ENCODE results near the gene JARID2. TPM values are rescaled to one million over a fixed set of nuclear protein-coding genes. Genes with fewer than 3 reads are reported as not detected.

Gene JARID2
- total RNA-seq, 1 experiment from 2014 or later: 180 TPM

DNA sequence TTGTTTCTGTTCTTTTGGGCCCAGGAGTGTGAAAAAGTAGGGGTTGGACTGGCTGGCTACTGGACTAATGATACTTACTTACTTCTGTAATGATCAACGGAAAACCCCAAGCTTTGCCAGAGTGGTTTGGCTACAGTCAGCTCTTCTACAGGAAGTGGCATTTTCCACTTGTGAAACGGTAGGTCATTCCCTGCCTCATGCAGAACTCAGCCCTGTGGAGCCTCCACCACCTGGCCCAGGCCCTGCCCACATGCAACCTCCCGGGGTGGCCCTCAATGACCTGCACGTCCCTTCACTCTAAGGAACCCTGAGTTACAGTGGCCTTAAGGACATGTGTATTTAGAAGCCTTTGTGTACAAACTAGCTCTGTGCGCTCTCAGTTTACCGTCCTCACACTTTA lies 276.6 kb downstream of the JARID2 start:
- H3K9me3 Mint-ChIP-seq: peaks cover 30% of the 10 kb centered on the region
- no peak overlapping the region for H3K4me3 Mint-ChIP-seq
- peak overlapping the region; percentile 75 for H3K27ac Mint-ChIP-seq
- no peak for DNase-seq (ENCODE audit: low spot score)
- ChIA-PET CTCF (interaction anchor here (2.0 kb wide), 1 partner anchor 101 kb away, joined by 5 read pairs; no protein-coding TSS in a partner anchor), POLR2A (no interaction called here)
- ATAC-seq: peak; percentile 8
- H3K36me3 Mint-ChIP-seq: peaks cover 91% of the 10 kb centered on the region
- H3K27me3 Mint-ChIP-seq (ENCODE audit: low read depth): no peaks in the 10 kb centered on the region; the same call in 1 of the 2 replicates
- peaks cover 36% of the 10 kb centered on the region for H3K4me1 Mint-ChIP-seq
- TF ChIP-seq JAZF1 (CRISPR knock-in tag; IDR thresholded peaks at IDR 0.05) (0 out of 2 replicates have a peak, but pooled peaks have one; percentile 11), TCF7 (CRISPR knock-in tag; IDR thresholded peaks at IDR 0.05; ENCODE audit: low read depth) (no peak), JUN (CRISPR knock-in tag; IDR thresholded peaks at IDR 0.05) (no peak), ZNF671 (CRISPR knock-in tag; IDR thresholded peaks at IDR 0.05) (no peak), ZNF263 (CRISPR knock-in tag; IDR thresholded peaks at IDR 0.05; ENCODE audit: low read depth) (no peak), TEAD1 (CRISPR knock-in tag; IDR thresholded peaks at IDR 0.05) (no peak), RORB (CRISPR knock-in tag; IDR thresholded peaks at IDR 0.05) (no peak), ZNF232 (CRISPR knock-in tag; IDR thresholded peaks at IDR 0.05) (no peak), ETV6 (CRISPR knock-in tag; IDR thresholded peaks at IDR 0.05) (no peak), ZNF219 (CRISPR knock-in tag; IDR thresholded peaks at IDR 0.05; ENCODE audit: borderline replicate concordance) (no peak), EMX1 (CRISPR knock-in tag; IDR thresholded peaks at IDR 0.05) (no peak), GRHL2 (CRISPR knock-in tag; IDR thresholded peaks at IDR 0.05; ENCODE audit: insufficient replicate concordance, severe bottlenecking) (no peak)
- TF ChIP-seq, protein P1, sequence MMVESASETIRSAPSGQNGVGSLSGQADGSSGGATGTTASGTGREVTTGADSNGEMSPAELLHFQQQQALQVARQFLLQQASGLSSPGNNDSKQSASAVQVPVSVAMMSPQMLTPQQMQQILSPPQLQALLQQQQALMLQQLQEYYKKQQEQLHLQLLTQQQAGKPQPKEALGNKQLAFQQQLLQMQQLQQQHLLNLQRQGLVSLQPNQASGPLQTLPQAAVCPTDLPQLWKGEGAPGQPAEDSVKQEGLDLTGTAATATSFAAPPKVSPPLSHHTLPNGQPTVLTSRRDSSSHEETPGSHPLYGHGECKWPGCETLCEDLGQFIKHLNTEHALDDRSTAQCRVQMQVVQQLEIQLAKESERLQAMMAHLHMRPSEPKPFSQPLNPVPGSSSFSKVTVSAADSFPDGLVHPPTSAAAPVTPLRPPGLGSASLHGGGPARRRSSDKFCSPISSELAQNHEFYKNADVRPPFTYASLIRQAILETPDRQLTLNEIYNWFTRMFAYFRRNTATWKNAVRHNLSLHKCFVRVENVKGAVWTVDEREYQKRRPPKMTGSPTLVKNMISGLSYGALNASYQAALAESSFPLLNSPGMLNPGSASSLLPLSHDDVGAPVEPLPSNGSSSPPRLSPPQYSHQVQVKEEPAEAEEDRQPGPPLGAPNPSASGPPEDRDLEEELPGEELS (CRISPR knock-in tag; IDR thresholded peaks at IDR 0.05): no peak
- TF ChIP-seq, protein P2, sequence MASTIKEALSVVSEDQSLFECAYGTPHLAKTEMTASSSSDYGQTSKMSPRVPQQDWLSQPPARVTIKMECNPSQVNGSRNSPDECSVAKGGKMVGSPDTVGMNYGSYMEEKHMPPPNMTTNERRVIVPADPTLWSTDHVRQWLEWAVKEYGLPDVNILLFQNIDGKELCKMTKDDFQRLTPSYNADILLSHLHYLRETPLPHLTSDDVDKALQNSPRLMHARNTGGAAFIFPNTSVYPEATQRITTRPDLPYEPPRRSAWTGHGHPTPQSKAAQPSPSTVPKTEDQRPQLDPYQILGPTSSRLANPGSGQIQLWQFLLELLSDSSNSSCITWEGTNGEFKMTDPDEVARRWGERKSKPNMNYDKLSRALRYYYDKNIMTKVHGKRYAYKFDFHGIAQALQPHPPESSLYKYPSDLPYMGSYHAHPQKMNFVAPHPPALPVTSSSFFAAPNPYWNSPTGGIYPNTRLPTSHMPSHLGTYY (CRISPR knock-in tag; IDR thresholded peaks at IDR 0.05): no peak
- TF ChIP-seq, protein P3, sequence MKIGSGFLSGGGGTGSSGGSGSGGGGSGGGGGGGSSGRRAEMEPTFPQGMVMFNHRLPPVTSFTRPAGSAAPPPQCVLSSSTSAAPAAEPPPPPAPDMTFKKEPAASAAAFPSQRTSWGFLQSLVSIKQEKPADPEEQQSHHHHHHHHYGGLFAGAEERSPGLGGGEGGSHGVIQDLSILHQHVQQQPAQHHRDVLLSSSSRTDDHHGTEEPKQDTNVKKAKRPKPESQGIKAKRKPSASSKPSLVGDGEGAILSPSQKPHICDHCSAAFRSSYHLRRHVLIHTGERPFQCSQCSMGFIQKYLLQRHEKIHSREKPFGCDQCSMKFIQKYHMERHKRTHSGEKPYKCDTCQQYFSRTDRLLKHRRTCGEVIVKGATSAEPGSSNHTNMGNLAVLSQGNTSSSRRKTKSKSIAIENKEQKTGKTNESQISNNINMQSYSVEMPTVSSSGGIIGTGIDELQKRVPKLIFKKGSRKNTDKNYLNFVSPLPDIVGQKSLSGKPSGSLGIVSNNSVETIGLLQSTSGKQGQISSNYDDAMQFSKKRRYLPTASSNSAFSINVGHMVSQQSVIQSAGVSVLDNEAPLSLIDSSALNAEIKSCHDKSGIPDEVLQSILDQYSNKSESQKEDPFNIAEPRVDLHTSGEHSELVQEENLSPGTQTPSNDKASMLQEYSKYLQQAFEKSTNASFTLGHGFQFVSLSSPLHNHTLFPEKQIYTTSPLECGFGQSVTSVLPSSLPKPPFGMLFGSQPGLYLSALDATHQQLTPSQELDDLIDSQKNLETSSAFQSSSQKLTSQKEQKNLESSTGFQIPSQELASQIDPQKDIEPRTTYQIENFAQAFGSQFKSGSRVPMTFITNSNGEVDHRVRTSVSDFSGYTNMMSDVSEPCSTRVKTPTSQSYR (CRISPR knock-in tag; IDR thresholded peaks at IDR 0.05): no peak
- TF ChIP-seq, protein P4, sequence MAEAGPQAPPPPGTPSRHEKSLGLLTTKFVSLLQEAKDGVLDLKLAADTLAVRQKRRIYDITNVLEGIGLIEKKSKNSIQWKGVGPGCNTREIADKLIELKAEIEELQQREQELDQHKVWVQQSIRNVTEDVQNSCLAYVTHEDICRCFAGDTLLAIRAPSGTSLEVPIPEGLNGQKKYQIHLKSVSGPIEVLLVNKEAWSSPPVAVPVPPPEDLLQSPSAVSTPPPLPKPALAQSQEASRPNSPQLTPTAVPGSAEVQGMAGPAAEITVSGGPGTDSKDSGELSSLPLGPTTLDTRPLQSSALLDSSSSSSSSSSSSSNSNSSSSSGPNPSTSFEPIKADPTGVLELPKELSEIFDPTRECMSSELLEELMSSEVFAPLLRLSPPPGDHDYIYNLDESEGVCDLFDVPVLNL (CRISPR knock-in tag; IDR thresholded peaks at IDR 0.05; ENCODE audit: borderline replicate concordance, low read depth): no peak
- TF ChIP-seq, protein P5, sequence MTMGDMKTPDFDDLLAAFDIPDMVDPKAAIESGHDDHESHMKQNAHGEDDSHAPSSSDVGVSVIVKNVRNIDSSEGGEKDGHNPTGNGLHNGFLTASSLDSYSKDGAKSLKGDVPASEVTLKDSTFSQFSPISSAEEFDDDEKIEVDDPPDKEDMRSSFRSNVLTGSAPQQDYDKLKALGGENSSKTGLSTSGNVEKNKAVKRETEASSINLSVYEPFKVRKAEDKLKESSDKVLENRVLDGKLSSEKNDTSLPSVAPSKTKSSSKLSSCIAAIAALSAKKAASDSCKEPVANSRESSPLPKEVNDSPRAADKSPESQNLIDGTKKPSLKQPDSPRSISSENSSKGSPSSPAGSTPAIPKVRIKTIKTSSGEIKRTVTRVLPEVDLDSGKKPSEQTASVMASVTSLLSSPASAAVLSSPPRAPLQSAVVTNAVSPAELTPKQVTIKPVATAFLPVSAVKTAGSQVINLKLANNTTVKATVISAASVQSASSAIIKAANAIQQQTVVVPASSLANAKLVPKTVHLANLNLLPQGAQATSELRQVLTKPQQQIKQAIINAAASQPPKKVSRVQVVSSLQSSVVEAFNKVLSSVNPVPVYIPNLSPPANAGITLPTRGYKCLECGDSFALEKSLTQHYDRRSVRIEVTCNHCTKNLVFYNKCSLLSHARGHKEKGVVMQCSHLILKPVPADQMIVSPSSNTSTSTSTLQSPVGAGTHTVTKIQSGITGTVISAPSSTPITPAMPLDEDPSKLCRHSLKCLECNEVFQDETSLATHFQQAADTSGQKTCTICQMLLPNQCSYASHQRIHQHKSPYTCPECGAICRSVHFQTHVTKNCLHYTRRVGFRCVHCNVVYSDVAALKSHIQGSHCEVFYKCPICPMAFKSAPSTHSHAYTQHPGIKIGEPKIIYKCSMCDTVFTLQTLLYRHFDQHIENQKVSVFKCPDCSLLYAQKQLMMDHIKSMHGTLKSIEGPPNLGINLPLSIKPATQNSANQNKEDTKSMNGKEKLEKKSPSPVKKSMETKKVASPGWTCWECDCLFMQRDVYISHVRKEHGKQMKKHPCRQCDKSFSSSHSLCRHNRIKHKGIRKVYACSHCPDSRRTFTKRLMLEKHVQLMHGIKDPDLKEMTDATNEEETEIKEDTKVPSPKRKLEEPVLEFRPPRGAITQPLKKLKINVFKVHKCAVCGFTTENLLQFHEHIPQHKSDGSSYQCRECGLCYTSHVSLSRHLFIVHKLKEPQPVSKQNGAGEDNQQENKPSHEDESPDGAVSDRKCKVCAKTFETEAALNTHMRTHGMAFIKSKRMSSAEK (CRISPR knock-in tag; IDR thresholded peaks at IDR 0.05; ENCODE audit: borderline replicate concordance): 0 out of 2 replicates have a peak, but pooled peaks have one; percentile 6
- TF ChIP-seq, protein P6, sequence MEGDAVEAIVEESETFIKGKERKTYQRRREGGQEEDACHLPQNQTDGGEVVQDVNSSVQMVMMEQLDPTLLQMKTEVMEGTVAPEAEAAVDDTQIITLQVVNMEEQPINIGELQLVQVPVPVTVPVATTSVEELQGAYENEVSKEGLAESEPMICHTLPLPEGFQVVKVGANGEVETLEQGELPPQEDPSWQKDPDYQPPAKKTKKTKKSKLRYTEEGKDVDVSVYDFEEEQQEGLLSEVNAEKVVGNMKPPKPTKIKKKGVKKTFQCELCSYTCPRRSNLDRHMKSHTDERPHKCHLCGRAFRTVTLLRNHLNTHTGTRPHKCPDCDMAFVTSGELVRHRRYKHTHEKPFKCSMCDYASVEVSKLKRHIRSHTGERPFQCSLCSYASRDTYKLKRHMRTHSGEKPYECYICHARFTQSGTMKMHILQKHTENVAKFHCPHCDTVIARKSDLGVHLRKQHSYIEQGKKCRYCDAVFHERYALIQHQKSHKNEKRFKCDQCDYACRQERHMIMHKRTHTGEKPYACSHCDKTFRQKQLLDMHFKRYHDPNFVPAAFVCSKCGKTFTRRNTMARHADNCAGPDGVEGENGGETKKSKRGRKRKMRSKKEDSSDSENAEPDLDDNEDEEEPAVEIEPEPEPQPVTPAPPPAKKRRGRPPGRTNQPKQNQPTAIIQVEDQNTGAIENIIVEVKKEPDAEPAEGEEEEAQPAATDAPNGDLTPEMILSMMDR (IDR thresholded peaks at IDR 0.05): no peak
- TF ChIP-seq, protein P7, sequence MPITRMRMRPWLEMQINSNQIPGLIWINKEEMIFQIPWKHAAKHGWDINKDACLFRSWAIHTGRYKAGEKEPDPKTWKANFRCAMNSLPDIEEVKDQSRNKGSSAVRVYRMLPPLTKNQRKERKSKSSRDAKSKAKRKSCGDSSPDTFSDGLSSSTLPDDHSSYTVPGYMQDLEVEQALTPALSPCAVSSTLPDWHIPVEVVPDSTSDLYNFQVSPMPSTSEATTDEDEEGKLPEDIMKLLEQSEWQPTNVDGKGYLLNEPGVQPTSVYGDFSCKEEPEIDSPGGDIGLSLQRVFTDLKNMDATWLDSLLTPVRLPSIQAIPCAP (CRISPR knock-in tag; IDR thresholded peaks at IDR 0.05): no peak

Measured in WTC11 (cell line).